ENCODE data around the gene OVOL1. TPM values are rescaled to one million over a fixed set of nuclear protein-coding genes. Genes with fewer than 3 reads are reported as not detected.
A peak's percentile ranks its signal among the peaks of the same experiment; 100 is the strongest.

Gene OVOL1
- total and polyA plus RNA-seq, 2 of the 13 experiments (the other 11 are each of a cell fraction or from before 2014, with no cell fraction given) = 0.01 TPM; not detected in 1

DNA sequence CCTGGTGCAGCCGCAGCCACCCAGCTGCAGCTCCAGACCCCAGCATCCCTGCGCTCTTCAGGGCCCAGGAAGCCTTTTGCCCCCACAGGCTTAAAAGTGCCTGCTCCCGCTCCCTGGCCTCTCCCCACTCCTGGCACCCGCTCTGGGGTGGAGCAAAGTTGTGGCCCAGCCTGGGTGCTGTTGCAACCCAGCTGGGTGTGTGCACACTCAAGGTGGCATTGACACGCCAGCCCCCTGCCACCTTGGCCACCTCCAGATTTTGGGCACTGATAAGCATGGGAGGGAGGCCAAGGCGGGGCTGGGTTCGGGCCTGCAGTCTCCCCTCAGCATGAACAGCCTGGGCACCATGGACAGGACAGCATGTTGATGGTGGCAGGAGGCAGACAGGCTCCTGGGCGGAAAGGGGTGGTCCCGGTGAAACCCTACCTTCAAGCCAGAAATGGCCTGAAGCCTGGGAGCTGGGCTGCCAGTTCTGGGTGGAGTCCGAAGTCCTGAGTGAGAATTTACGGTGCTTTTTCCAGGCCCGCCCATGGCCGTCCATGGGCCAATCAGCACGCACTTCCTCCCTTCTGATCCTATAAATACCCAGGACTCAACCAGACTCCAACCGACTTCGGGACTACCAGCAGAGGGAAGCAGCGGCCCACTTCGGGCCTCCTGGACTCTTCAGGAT, 42.7 kb upstream of the OVOL1 start (continued):
- 0 out of 4 replicates have a peak, but pooled peaks of 1 of the 2 experiments have one; percentile 38 for TF ChIP-seq KLF16 (CRISPR knock-in tag; IDR thresholded peaks at IDR 0.05)
- TF ChIP-seq, protein P1, sequence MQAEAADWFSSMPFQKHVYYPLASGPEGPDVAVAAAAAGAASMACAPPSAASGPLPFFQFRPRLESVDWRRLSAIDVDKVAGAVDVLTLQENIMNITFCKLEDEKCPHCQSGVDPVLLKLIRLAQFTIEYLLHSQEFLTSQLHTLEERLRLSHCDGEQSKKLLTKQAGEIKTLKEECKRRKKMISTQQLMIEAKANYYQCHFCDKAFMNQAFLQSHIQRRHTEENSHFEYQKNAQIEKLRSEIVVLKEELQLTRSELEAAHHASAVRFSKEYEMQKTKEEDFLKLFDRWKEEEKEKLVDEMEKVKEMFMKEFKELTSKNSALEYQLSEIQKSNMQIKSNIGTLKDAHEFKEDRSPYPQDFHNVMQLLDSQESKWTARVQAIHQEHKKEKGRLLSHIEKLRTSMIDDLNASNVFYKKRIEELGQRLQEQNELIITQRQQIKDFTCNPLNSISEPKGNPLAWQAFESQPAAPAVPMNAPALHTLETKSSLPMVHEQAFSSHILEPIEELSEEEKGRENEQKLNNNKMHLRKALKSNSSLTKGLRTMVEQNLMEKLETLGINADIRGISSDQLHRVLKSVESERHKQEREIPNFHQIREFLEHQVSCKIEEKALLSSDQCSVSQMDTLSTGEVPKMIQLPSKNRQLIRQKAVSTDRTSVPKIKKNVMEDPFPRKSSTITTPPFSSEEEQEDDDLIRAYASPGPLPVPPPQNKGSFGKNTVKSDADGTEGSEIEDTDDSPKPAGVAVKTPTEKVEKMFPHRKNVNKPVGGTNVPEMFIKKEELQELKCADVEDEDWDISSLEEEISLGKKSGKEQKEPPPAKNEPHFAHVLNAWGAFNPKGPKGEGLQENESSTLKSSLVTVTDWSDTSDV (CRISPR knock-in tag; IDR thresholded peaks at IDR 0.05) = no peak
- TF ChIP-seq MED8 (CRISPR knock-in tag; IDR thresholded peaks at IDR 0.05; ENCODE audit: insufficient replicate concordance) = no peak
- no peak for TF ChIP-seq STAT5B (CRISPR knock-in tag; IDR thresholded peaks at IDR 0.05)
- TF ChIP-seq ZNF761 (CRISPR knock-in tag; conservative IDR thresholded peaks at IDR 0.05) = no peak
- peak; percentile 69; the same call in 1 of the 2 replicates for TF ChIP-seq CHD4 (IDR thresholded peaks at IDR 0.05; ENCODE audit: borderline replicate concordance, low read length)
- 0 out of 2 replicates have a peak, but pooled peaks have one; percentile 16 for TF ChIP-seq HNF1B (CRISPR knock-in tag; IDR thresholded peaks at IDR 0.05)
- TF ChIP-seq TBX2 (CRISPR knock-in tag; IDR thresholded peaks at IDR 0.05; ENCODE audit: borderline replicate concordance) = 0 out of 2 replicates have a peak, but pooled peaks have one; percentile 39
- no peak for TF ChIP-seq ARNT2 (CRISPR knock-in tag; IDR thresholded peaks at IDR 0.05; ENCODE audit: low read depth)
- 0 out of 2 replicates have a peak, but pooled peaks have one; percentile 33 for TF ChIP-seq MED1 (CRISPR knock-in tag; IDR thresholded peaks at IDR 0.05)
- peak; percentile 51 for TF ChIP-seq GABPB1 (CRISPR knock-in tag; IDR thresholded peaks at IDR 0.05)
- TF ChIP-seq U2AF1 (optimal IDR thresholded peaks at IDR 0.05; ENCODE audit: low read depth, low read length) = peak; percentile 48
- no peak for TF ChIP-seq ZNF354B (CRISPR knock-in tag; IDR thresholded peaks at IDR 0.05)
- TF ChIP-seq NFYB (CRISPR knock-in tag; IDR thresholded peaks at IDR 0.05) = peak; percentile 63
- no peak for TF ChIP-seq XBP1 (CRISPR knock-in tag; IDR thresholded peaks at IDR 0.05)
- TF ChIP-seq, protein P2, sequence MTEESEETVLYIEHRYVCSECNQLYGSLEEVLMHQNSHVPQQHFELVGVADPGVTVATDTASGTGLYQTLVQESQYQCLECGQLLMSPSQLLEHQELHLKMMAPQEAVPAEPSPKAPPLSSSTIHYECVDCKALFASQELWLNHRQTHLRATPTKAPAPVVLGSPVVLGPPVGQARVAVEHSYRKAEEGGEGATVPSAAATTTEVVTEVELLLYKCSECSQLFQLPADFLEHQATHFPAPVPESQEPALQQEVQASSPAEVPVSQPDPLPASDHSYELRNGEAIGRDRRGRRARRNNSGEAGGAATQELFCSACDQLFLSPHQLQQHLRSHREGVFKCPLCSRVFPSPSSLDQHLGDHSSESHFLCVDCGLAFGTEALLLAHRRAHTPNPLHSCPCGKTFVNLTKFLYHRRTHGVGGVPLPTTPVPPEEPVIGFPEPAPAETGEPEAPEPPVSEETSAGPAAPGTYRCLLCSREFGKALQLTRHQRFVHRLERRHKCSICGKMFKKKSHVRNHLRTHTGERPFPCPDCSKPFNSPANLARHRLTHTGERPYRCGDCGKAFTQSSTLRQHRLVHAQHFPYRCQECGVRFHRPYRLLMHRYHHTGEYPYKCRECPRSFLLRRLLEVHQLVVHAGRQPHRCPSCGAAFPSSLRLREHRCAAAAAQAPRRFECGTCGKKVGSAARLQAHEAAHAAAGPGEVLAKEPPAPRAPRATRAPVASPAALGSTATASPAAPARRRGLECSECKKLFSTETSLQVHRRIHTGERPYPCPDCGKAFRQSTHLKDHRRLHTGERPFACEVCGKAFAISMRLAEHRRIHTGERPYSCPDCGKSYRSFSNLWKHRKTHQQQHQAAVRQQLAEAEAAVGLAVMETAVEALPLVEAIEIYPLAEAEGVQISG (CRISPR knock-in tag; IDR thresholded peaks at IDR 0.05) = peak; percentile 51; the same call in 1 of the 2 replicates
- peak; percentile 13 for TF ChIP-seq HNRNPLL (IDR thresholded peaks at IDR 0.05; ENCODE audit: low read depth, low read length, poor library complexity, severe bottlenecking)
- TF ChIP-seq DMTF1 (CRISPR knock-in tag; IDR thresholded peaks at IDR 0.05) = no peak
- peak; percentile 18; the same call in 1 of the 2 replicates for TF ChIP-seq RXRA (CRISPR knock-in tag; IDR thresholded peaks at IDR 0.05)
- TF ChIP-seq SP1 (IDR thresholded peaks at IDR 0.05) = no peak
- TF ChIP-seq SP1 (CRISPR knock-in tag; IDR thresholded peaks at IDR 0.05) = 0 out of 2 replicates have a peak, but pooled peaks have one; percentile 20

Data from HepG2 (cell line).